DND-41 (cell line): ENCODE measurements around the gene DDX43.

Experiments used
- ATAC-seq: fragments of 200-7000 bp; cut with Tn5 transposase; 3 replicates; pipeline ENCODE4 v1.9.1; 2021; ENCODE audit warnings: low read depth; ENCODE audit not compliant: insufficient read depth
- DNase-seq: peaks from one replicate; pipeline ENCODE4 v3.0.0-alpha.2; 2020
- H2AFZ ChIP-seq: 2 replicates; pipeline ENCODE4 v1.6.0; 2012; ENCODE audit warnings: low read depth, low read length
- H3K27ac ChIP-seq: 2 replicates; pipeline ENCODE4 v1.5.1; 2012; ENCODE audit warnings: low read length, inconsistent platforms
- H3K27me3 ChIP-seq: fragments of 200-600 bp; sonication (generic); 2 replicates; pipeline ENCODE4 v1.6.0; 2012; ENCODE audit warnings: low read length, mild to moderate bottlenecking, inconsistent platforms; ENCODE audit not compliant: insufficient read depth, poor library complexity
- H3K36me3 ChIP-seq: 2 replicates; pipeline ENCODE4 v1.5.1; 2012; ENCODE audit warnings: low read length, inconsistent platforms; ENCODE audit not compliant: insufficient read depth
- H3K4me1 ChIP-seq: 2 replicates; pipeline ENCODE4 v1.5.1; 2012; ENCODE audit warnings: mild to moderate bottlenecking, low read length; ENCODE audit not compliant: insufficient read depth
- H3K4me2 ChIP-seq: 2 replicates; pipeline ENCODE4 v1.6.0; 2012; ENCODE audit warnings: mild to moderate bottlenecking, moderate library complexity, low read length, inconsistent platforms; ENCODE audit not compliant: insufficient read depth
- H3K4me3 ChIP-seq, 2 experiments: fragments of 200-600 bp in 1 of 2; shearing (Covaris generic) in 1 of 2; 2 replicates each; pipeline ENCODE4 v1.5.1; 2012 to 2016; ENCODE audit warnings: inconsistent platforms in 2 of 2, low read length in 2 of 2, mild to moderate bottlenecking in 2 of 2, low read depth in 1 of 2, moderate library complexity in 1 of 2
- H3K79me2 ChIP-seq: 2 replicates; pipeline ENCODE4 v1.6.0; 2012; ENCODE audit warnings: low read length, inconsistent platforms; ENCODE audit not compliant: insufficient read depth
- H3K9ac ChIP-seq: 2 replicates; pipeline ENCODE4 v1.6.0; 2012; ENCODE audit warnings: low read depth, mild to moderate bottlenecking, inconsistent platforms, low read length, moderate library complexity
- H3K9me3 ChIP-seq: 2 replicates; pipeline ENCODE4 v1.5.1; 2012; ENCODE audit warnings: low read length, moderate library complexity, mild to moderate bottlenecking, inconsistent platforms; ENCODE audit not compliant: insufficient read depth, severe bottlenecking
- H4K20me1 ChIP-seq: 2 replicates; pipeline ENCODE4 v1.6.0; 2012; ENCODE audit warnings: low read length; ENCODE audit not compliant: insufficient read depth
- CTCF ChIP-seq: IDR thresholded peaks from 2 replicates; pipeline ENCODE4 v1.5.1; 2012; ENCODE audit warnings: borderline replicate concordance, low read length, moderate library complexity, mild to moderate bottlenecking; ENCODE audit not compliant: poor library complexity, severe bottlenecking; ENCODE audit errors: extremely low read depth
- EZH2 ChIP-seq: IDR thresholded peaks from 3 replicates; pipeline ENCODE4 v1.6.1; 2012; ENCODE audit warnings: borderline replicate concordance, low read depth, mild to moderate bottlenecking, moderate library complexity, low read length, inconsistent platforms; ENCODE audit not compliant: severe bottlenecking

The DDX43 gene

GRCh38 chr6:73395875-73396274 is 1.2 kb downstream of the DDX43 start:
- H3K27me3 ChIP-seq: no peaks in the 10 kb centered on the region
- no peak overlapping the region for H3K4me2 ChIP-seq
- H3K9me3 ChIP-seq: no peaks in the 10 kb centered on the region
- H3K36me3 ChIP-seq: no peaks in the 10 kb centered on the region
- DNase-seq (no peak), ATAC-seq (no peak)
- no peak overlapping the region for H3K4me3 ChIP-seq
- H3K4me1 ChIP-seq: no peaks in the 10 kb centered on the region
- no peak overlapping the region for H3K27ac ChIP-seq
- no peaks in the 10 kb centered on the region for H4K20me1 ChIP-seq
- no peak overlapping the region for H2AFZ ChIP-seq
- H3K9ac ChIP-seq: no peak overlapping the region
- H3K79me2 ChIP-seq: no peaks in the 10 kb centered on the region
- TF ChIP-seq CTCF: no peak
- TF ChIP-seq EZH2: no peak

- DNase-seq (no peak), ATAC-seq (no peak)
- Histone ChIP-seq H3K27me3 (no peaks in the 10 kb centered on the region), H3K4me2 (no peak overlapping the region), H3K27ac (no peak overlapping the region), H3K9ac (no peak overlapping the region), H4K20me1 (no peaks in the 10 kb centered on the region), H2AFZ (no peak overlapping the region), H3K4me1 (no peaks in the 10 kb centered on the region), H3K36me3 (no peaks in the 10 kb centered on the region), H3K79me2 (no peaks in the 10 kb centered on the region), H3K4me3 (no peak overlapping the region), H3K9me3 (no peaks in the 10 kb centered on the region)
- TF ChIP-seq CTCF: no peak
- TF ChIP-seq EZH2: no peak
Observed at GRCh38 chr6:73400656-73401055, 6.0 kb downstream of the DDX43 start.

- H3K27ac ChIP-seq: no peak overlapping the region
- no peak for ATAC-seq
- H3K9me3 ChIP-seq: no peaks in the 10 kb centered on the region
- H3K36me3 ChIP-seq: no peaks in the 10 kb centered on the region
- H3K4me3 ChIP-seq: no peak overlapping the region
- H3K27me3 ChIP-seq: no peaks in the 10 kb centered on the region
- TF ChIP-seq CTCF (no peak), EZH2 (no peak)
- no peak overlapping the region for H3K9ac ChIP-seq
- H3K4me2 ChIP-seq: no peak overlapping the region
- H3K79me2 ChIP-seq: no peaks in the 10 kb centered on the region
- no peaks in the 10 kb centered on the region for H4K20me1 ChIP-seq
- H2AFZ ChIP-seq: no peak overlapping the region
- H3K4me1 ChIP-seq: no peaks in the 10 kb centered on the region
- no peak for DNase-seq
Observed at GRCh38 chr6:73409395-73409794, 14.8 kb downstream of the DDX43 start.

GRCh38 chr6:73413102-73413501 is 18.5 kb downstream of the DDX43 start:
- Histone ChIP-seq H2AFZ (no peak overlapping the region), H3K9me3 (no peaks in the 10 kb centered on the region), H3K4me1 (no peaks in the 10 kb centered on the region), H3K79me2 (no peaks in the 10 kb centered on the region), H3K27ac (no peak overlapping the region), H4K20me1 (no peaks in the 10 kb centered on the region), H3K36me3 (no peaks in the 10 kb centered on the region), H3K4me3 (no peak overlapping the region), H3K9ac (no peak overlapping the region), H3K4me2 (no peak overlapping the region), H3K27me3 (no peaks in the 10 kb centered on the region)
- no peak for DNase-seq
- TF ChIP-seq CTCF (no peak), EZH2 (no peak)
- no peak for ATAC-seq
